ENCODE data around the gene EN2.
"Not testable (repeated sequence)": the region's sequence is repeated elsewhere in the genome, so short reads cannot be mapped to it uniquely, and the experiment has no call there.

The EN2 gene

GRCh38 chr7:155441856-155442255, 16.1 kb upstream of the EN2 start:
- Histone ChIP-seq H3K4me2 (no peak overlapping the region), H3K27me3 (peaks cover 43 to 99% (median 88%) of the 10 kb centered on the region in 11 experiments), H4K20me1 (peaks cover 0 to 10% (median 0%) of the 10 kb centered on the region in 11 experiments; a peak in 5 of 22 replicates), H3K9ac (no peak overlapping the region), H3K4me3 (no peak overlapping the region), H3K36me3 (no peaks in the 10 kb centered on the region), H3K27ac (no peak overlapping the region), H3K4me1 (peaks cover 0 to 4% (median 0%) of the 10 kb centered on the region in 10 experiments; a peak in 1 of 20 replicates), H3K9me3 (replicated peaks in 1 of 11) (peaks cover 0 to 7% (median 4%) of the 10 kb centered on the region in 11 experiments; a peak in 8 of 22 replicates)
- TF ChIP-seq Cebpa-rat (IDR thresholded peaks at IDR 0.05), result no peak

- H3K9ac ChIP-seq, result no peak overlapping the region
- TF ChIP-seq Cebpa-rat (IDR thresholded peaks at IDR 0.05), result no peak
- H3K4me2 ChIP-seq, result no peak overlapping the region
- H3K9me3 ChIP-seq (replicated peaks in 1 of 11), result peaks cover 0 to 12% (median 0%) of the 10 kb centered on the region in 11 experiments; a peak in 6 of 22 replicates
- H3K27me3 ChIP-seq, result peaks cover 51 to 99% (median 88%) of the 10 kb centered on the region in 11 experiments
- H3K4me1 ChIP-seq, result no peaks in the 10 kb centered on the region; a peak in 1 of 20 replicates
- no peak overlapping the region for H3K27ac ChIP-seq
- no peak overlapping the region for H3K4me3 ChIP-seq
- H3K36me3 ChIP-seq, result no peaks in the 10 kb centered on the region
- H4K20me1 ChIP-seq, result peaks cover 0 to 29% (median 14%) of the 10 kb centered on the region in 11 experiments; a peak in 15 of 22 replicates
Measured at GRCh38 chr7:155444746-155445145, 13.2 kb upstream of the EN2 start.

- H3K4me3 ChIP-seq, H3K36me3 ChIP-seq, H3K27ac ChIP-seq, H3K4me2 ChIP-seq, H3K4me1 ChIP-seq, H3K9ac ChIP-seq: not testable (repeated sequence)
- H3K27me3 ChIP-seq, result peaks cover 51 to 99% (median 88%) of the 10 kb centered on the region in 11 experiments
- peaks cover 0 to 37% (median 23%) of the 10 kb centered on the region in 11 experiments; a peak in 17 of 22 replicates for H4K20me1 ChIP-seq
- H3K9me3 ChIP-seq (replicated peaks in 1 of 11), result peaks cover 0 to 15% (median 0%) of the 10 kb centered on the region in 11 experiments; a peak in 6 of 22 replicates
Measured at GRCh38 chr7:155445606-155446005, 12.3 kb upstream of the EN2 start.

- H3K36me3 ChIP-seq, result no peaks in the 10 kb centered on the region
- no peak overlapping the region for H3K9ac ChIP-seq
- no peak for TF ChIP-seq Cebpa-rat (IDR thresholded peaks at IDR 0.05)
- peaks cover 66 to 99% (median 92%) of the 10 kb centered on the region in 11 experiments for H3K27me3 ChIP-seq
- H3K9me3 ChIP-seq (replicated peaks in 1 of 11), result peaks cover 0 to 18% (median 0%) of the 10 kb centered on the region in 11 experiments; a peak in 6 of 22 replicates
- H3K4me2 ChIP-seq, result no peak overlapping the region
- H3K4me3 ChIP-seq, result no peak overlapping the region
- no peaks in the 10 kb centered on the region; a peak in 1 of 20 replicates for H3K4me1 ChIP-seq
- no peak overlapping the region for H3K27ac ChIP-seq
- H4K20me1 ChIP-seq, result peaks cover 0 to 52% (median 37%) of the 10 kb centered on the region in 11 experiments; a peak in 17 of 22 replicates
Measured at GRCh38 chr7:155447603-155448002, 10.3 kb upstream of the EN2 start.

GRCh38 chr7:155448632-155449007, 9.3 kb upstream of the EN2 start:
- Histone ChIP-seq H3K27ac (no peak overlapping the region), H3K27me3 (peaks cover 76 to 99% (median 93%) of the 10 kb centered on the region in 11 experiments), H3K9ac (no peak overlapping the region), H3K4me3 (no peak overlapping the region), H3K4me1 (no peaks in the 10 kb centered on the region; a peak in 1 of 20 replicates), H3K9me3 (replicated peaks in 1 of 11) (peaks cover 0 to 18% (median 0%) of the 10 kb centered on the region in 11 experiments; a peak in 6 of 22 replicates), H3K36me3 (no peaks in the 10 kb centered on the region), H4K20me1 (peaks cover 0 to 62% (median 45%) of the 10 kb centered on the region in 11 experiments; a peak in 17 of 22 replicates), H3K4me2 (no peak overlapping the region)
- TF ChIP-seq Cebpa-rat (IDR thresholded peaks at IDR 0.05), result no peak

- Histone ChIP-seq H3K9ac (no peak overlapping the region), H3K27me3 (peaks cover 82 to 100% (median 95%) of the 10 kb centered on the region in 11 experiments), H3K27ac (no peak overlapping the region), H3K4me1 (no peaks in the 10 kb centered on the region; a peak in 1 of 20 replicates), H3K9me3 (replicated peaks in 1 of 11) (peaks cover 0 to 18% (median 0%) of the 10 kb centered on the region in 11 experiments; a peak in 7 of 22 replicates), H3K36me3 (no peaks in the 10 kb centered on the region), H3K4me2 (no peak overlapping the region), H3K4me3 (0 out of 20 replicates have a peak overlapping the region, but pooled peaks of 1 of the 10 experiments have one; percentile 1), H4K20me1 (peaks cover 0 to 66% (median 46%) of the 10 kb centered on the region in 11 experiments; a peak in 17 of 22 replicates)
- no peak for TF ChIP-seq Cebpa-rat (IDR thresholded peaks at IDR 0.05)
Measured at GRCh38 chr7:155449008-155449868, 8.7 kb upstream of the EN2 start.

GRCh38 chr7:155449869-155450557, 7.9 kb upstream of the EN2 start:
- H3K27me3 ChIP-seq, result peaks cover 90 to 100% (median 99%) of the 10 kb centered on the region in 11 experiments

GRCh38 chr7:155450558-155450969, 7.4 kb upstream of the EN2 start:
- H3K27me3 ChIP-seq, result peaks cover 96 to 100% (median 99%) of the 10 kb centered on the region in 11 experiments
- H4K20me1 ChIP-seq, result peaks cover 0 to 80% (median 59%) of the 10 kb centered on the region in 11 experiments; a peak in 17 of 22 replicates
- no peak for TF ChIP-seq Cebpa-rat (IDR thresholded peaks at IDR 0.05)
- H3K9me3 ChIP-seq (replicated peaks in 1 of 11), result peaks cover 0 to 19% (median 0%) of the 10 kb centered on the region in 11 experiments; a peak in 7 of 22 replicates
- H3K27ac ChIP-seq, result no peak overlapping the region
- H3K36me3 ChIP-seq, result no peaks in the 10 kb centered on the region
- H3K4me2 ChIP-seq, result no peak overlapping the region
- H3K4me3 ChIP-seq, result no peak overlapping the region
- no peaks in the 10 kb centered on the region; a peak in 1 of 20 replicates for H3K4me1 ChIP-seq
- H3K9ac ChIP-seq, result no peak overlapping the region

More at GRCh38 chr7:155449869-155450557, 7.9 kb upstream of the EN2 start:
- peaks cover 0 to 18% (median 0%) of the 10 kb centered on the region in 11 experiments; a peak in 7 of 22 replicates for H3K9me3 ChIP-seq (replicated peaks in 1 of 11)
- no peak overlapping the region for H3K9ac ChIP-seq
- peaks cover 0 to 74% (median 53%) of the 10 kb centered on the region in 11 experiments; a peak in 17 of 22 replicates for H4K20me1 ChIP-seq
- TF ChIP-seq Cebpa-rat (IDR thresholded peaks at IDR 0.05), result no peak
- H3K4me1 ChIP-seq, result no peaks in the 10 kb centered on the region; a peak in 1 of 20 replicates
- H3K36me3 ChIP-seq, result no peaks in the 10 kb centered on the region
- no peak overlapping the region for H3K27ac ChIP-seq
- no peak overlapping the region for H3K4me3 ChIP-seq
- H3K4me2 ChIP-seq, result no peak overlapping the region

Measured in BLaER1 treated with 17β-estradiol and CSF1 and Interleukin-3, amounts not matched to agents 10 nM and 100 nM (cell line).